ENCODE results near the gene CHST8. TPM values are rescaled to one million over a fixed set of nuclear protein-coding genes. Genes with fewer than 3 reads are reported as not detected.

CHST8 gene
- total RNA-seq, 5 donors from 2014 or later (not counting 1 experiment from before 2014, with no cell fraction given): not detected

- CTCF ChIA-PET: no interaction called here
- Histone ChIP-seq H3K27ac (ENCODE audit: low read length) (no peak overlapping the region), H3K27me3 (replicated peaks in 1 of 2; ENCODE audit: control insufficient read depth in 2 of 2, extremely low read depth in 1 of 2, insufficient read depth in 2 of 2, low read length in 1 of 2) (peaks cover 0 to 47% of the 10 kb centered on the region in 2 experiments), H3K4me3 (ENCODE audit: control insufficient read depth in 1 of 2, extremely low read depth in 1 of 2, low read length in 1 of 2) (no peak overlapping the region), H3K4me1 (ENCODE audit: control insufficient read depth in 1 of 2, extremely low read depth in 1 of 2, insufficient read depth in 2 of 2, low read length in 2 of 2) (no peaks in the 10 kb centered on the region), H3K36me3 (ENCODE audit: control insufficient read depth in 2 of 2, extremely low read depth in 1 of 2, insufficient read depth in 1 of 2, low read length in 1 of 2) (no peaks in the 10 kb centered on the region), H3K9me3 (no peaks in the 10 kb centered on the region)
- H3K27ac Mint-ChIP-seq: no peak overlapping the region
- peaks cover 1 to 11% (median 10%) of the 10 kb centered on the region in 3 donors for H3K9me3 Mint-ChIP-seq
- no peak overlapping the region for H3K4me3 Mint-ChIP-seq
- WGBS (ENCODE audit: insufficient coverage): 74% methylated on average over 3 of the region's 3 CpGs
- H3K4me1 Mint-ChIP-seq: no peaks in the 10 kb centered on the region
- no peak for DNase-seq
- H3K36me3 Mint-ChIP-seq: no peaks in the 10 kb centered on the region
- H3K27me3 Mint-ChIP-seq: peaks cover 22 to 35% of the 10 kb centered on the region in 2 donors
- POLR2A ChIA-PET: no interaction called here
- ATAC-seq (replicated peaks in 1 of 4): no peak
These were observed 98.4 kb downstream of the CHST8 start for GRCh38 chr19:33720155-33720493.

GRCh38 chr19:33720691-33721682 lies 99.2 kb downstream of the CHST8 start:
- no peak overlapping the region for H3K27ac Mint-ChIP-seq
- H3K4me3 Mint-ChIP-seq: no peak overlapping the region
- peaks cover 0 to 6% (median 3%) of the 10 kb centered on the region in 3 donors for H3K9me3 Mint-ChIP-seq
- WGBS (ENCODE audit: insufficient coverage): 81% methylated on average over 9 of the region's 9 CpGs
- no peaks in the 10 kb centered on the region for H3K36me3 ChIP-seq (ENCODE audit: control insufficient read depth in 2 of 2, extremely low read depth in 1 of 2, insufficient read depth in 1 of 2, low read length in 1 of 2)
- no peak overlapping the region for H3K4me3 ChIP-seq (ENCODE audit: control insufficient read depth in 1 of 2, extremely low read depth in 1 of 2, low read length in 1 of 2)
- POLR2A ChIA-PET: no interaction called here
- H3K36me3 Mint-ChIP-seq: no peaks in the 10 kb centered on the region
- CTCF ChIA-PET: no interaction called here
- peaks cover 28 to 35% of the 10 kb centered on the region in 2 donors for H3K27me3 Mint-ChIP-seq
- no peak overlapping the region for H3K27ac ChIP-seq (ENCODE audit: low read length)
- DNase-seq (no peak), ATAC-seq (replicated peaks in 1 of 4) (no peak)
- H3K4me1 Mint-ChIP-seq: no peaks in the 10 kb centered on the region
- no peaks in the 10 kb centered on the region for H3K9me3 ChIP-seq
- H3K27me3 ChIP-seq (replicated peaks in 1 of 2; ENCODE audit: control insufficient read depth in 2 of 2, extremely low read depth in 1 of 2, insufficient read depth in 2 of 2, low read length in 1 of 2): peaks cover 0 to 50% of the 10 kb centered on the region in 2 experiments
- no peaks in the 10 kb centered on the region for H3K4me1 ChIP-seq (ENCODE audit: control insufficient read depth in 1 of 2, extremely low read depth in 1 of 2, insufficient read depth in 2 of 2, low read length in 2 of 2)

GRCh38 chr19:33721735-33722297 lies 100.1 kb downstream of the CHST8 start:
- Mint-ChIP-seq H3K4me3 (no peak overlapping the region), H3K27ac (no peak overlapping the region), H3K4me1 (no peaks in the 10 kb centered on the region), H3K36me3 (no peaks in the 10 kb centered on the region), H3K9me3 (no peaks in the 10 kb centered on the region), H3K27me3 (peaks cover 26 to 35% of the 10 kb centered on the region in 2 donors)
- ATAC-seq (replicated peaks in 1 of 4) (no peak), DNase-seq (no peak)
- no peak overlapping the region for H3K27ac ChIP-seq (ENCODE audit: low read length)
- H3K4me1 ChIP-seq (ENCODE audit: control insufficient read depth in 1 of 2, extremely low read depth in 1 of 2, insufficient read depth in 2 of 2, low read length in 2 of 2): no peaks in the 10 kb centered on the region
- no peaks in the 10 kb centered on the region for H3K9me3 ChIP-seq
- H3K27me3 ChIP-seq (replicated peaks in 1 of 2; ENCODE audit: control insufficient read depth in 2 of 2, extremely low read depth in 1 of 2, insufficient read depth in 2 of 2, low read length in 1 of 2): peaks cover 0 to 53% of the 10 kb centered on the region in 2 experiments
- no peaks in the 10 kb centered on the region for H3K36me3 ChIP-seq (ENCODE audit: control insufficient read depth in 2 of 2, extremely low read depth in 1 of 2, insufficient read depth in 1 of 2, low read length in 1 of 2)
- ChIA-PET POLR2A (no interaction called here), CTCF (no interaction called here)
- WGBS (ENCODE audit: insufficient coverage): 69% methylated on average over 2 of the region's 2 CpGs
- H3K4me3 ChIP-seq (ENCODE audit: control insufficient read depth in 1 of 2, extremely low read depth in 1 of 2, low read length in 1 of 2): no peak overlapping the region

- ChIA-PET POLR2A (no interaction called here), CTCF (no interaction called here)
- H3K4me3 ChIP-seq (ENCODE audit: control insufficient read depth in 1 of 2, extremely low read depth in 1 of 2, low read length in 1 of 2): no peak overlapping the region
- no peaks in the 10 kb centered on the region for H3K4me1 ChIP-seq (ENCODE audit: control insufficient read depth in 1 of 2, extremely low read depth in 1 of 2, insufficient read depth in 2 of 2, low read length in 2 of 2)
- no peak overlapping the region for H3K27ac Mint-ChIP-seq
- H3K36me3 Mint-ChIP-seq: no peaks in the 10 kb centered on the region
- no peak for DNase-seq
- H3K27me3 ChIP-seq (replicated peaks in 1 of 2; ENCODE audit: control insufficient read depth in 2 of 2, extremely low read depth in 1 of 2, insufficient read depth in 2 of 2, low read length in 1 of 2): peaks cover 0 to 55% of the 10 kb centered on the region in 2 experiments
- no peaks in the 10 kb centered on the region for H3K9me3 ChIP-seq
- no peak overlapping the region for H3K4me3 Mint-ChIP-seq
- H3K4me1 Mint-ChIP-seq: no peaks in the 10 kb centered on the region
- no peak overlapping the region for H3K27ac ChIP-seq (ENCODE audit: low read length)
- H3K9me3 Mint-ChIP-seq: no peaks in the 10 kb centered on the region
- no peak for ATAC-seq (replicated peaks in 1 of 4)
- WGBS (ENCODE audit: insufficient coverage): 62% methylated on average over 3 of the region's 11 CpGs
- H3K27me3 Mint-ChIP-seq: peaks cover 26 to 35% of the 10 kb centered on the region in 2 donors
- no peaks in the 10 kb centered on the region for H3K36me3 ChIP-seq (ENCODE audit: control insufficient read depth in 2 of 2, extremely low read depth in 1 of 2, insufficient read depth in 1 of 2, low read length in 1 of 2)
These were observed 100.9 kb downstream of the CHST8 start for GRCh38 chr19:33722456-33723239.

GRCh38 chr19:33723512-33723911 lies 101.8 kb downstream of the CHST8 start:
- Histone ChIP-seq H3K9me3 (no peaks in the 10 kb centered on the region), H3K36me3 (ENCODE audit: control insufficient read depth in 2 of 2, extremely low read depth in 1 of 2, insufficient read depth in 1 of 2, low read length in 1 of 2) (no peaks in the 10 kb centered on the region), H3K4me1 (ENCODE audit: control insufficient read depth in 1 of 2, extremely low read depth in 1 of 2, insufficient read depth in 2 of 2, low read length in 2 of 2) (no peaks in the 10 kb centered on the region), H3K4me3 (ENCODE audit: control insufficient read depth in 1 of 2, extremely low read depth in 1 of 2, low read length in 1 of 2) (no peak overlapping the region), H3K27ac (ENCODE audit: low read length) (no peak overlapping the region), H3K27me3 (replicated peaks in 1 of 2; ENCODE audit: control insufficient read depth in 2 of 2, extremely low read depth in 1 of 2, insufficient read depth in 2 of 2, low read length in 1 of 2) (peaks cover 0 to 54% of the 10 kb centered on the region in 2 experiments)
- ChIA-PET POLR2A (no interaction called here), CTCF (no interaction called here)
- Mint-ChIP-seq H3K4me1 (no peaks in the 10 kb centered on the region), H3K4me3 (no peak overlapping the region), H3K27ac (no peak overlapping the region), H3K36me3 (no peaks in the 10 kb centered on the region), H3K27me3 (peaks cover 32 to 34% of the 10 kb centered on the region in 2 donors), H3K9me3 (no peaks in the 10 kb centered on the region)
- whole genome bisulfite sequencing (ENCODE audit: insufficient coverage): 58% methylated on average over 3 of the region's 3 CpGs
- DNase-seq (no peak), ATAC-seq (replicated peaks in 1 of 4) (no peak)

GRCh38 chr19:33724021-33724720 lies 102.4 kb downstream of the CHST8 start:
- CTCF ChIA-PET: no interaction called here
- H3K9me3 ChIP-seq: no peaks in the 10 kb centered on the region
- H3K9me3 Mint-ChIP-seq: no peaks in the 10 kb centered on the region

More at GRCh38 chr19:33724021-33724720, 102.4 kb downstream of the CHST8 start:
- Histone ChIP-seq H3K27ac (ENCODE audit: low read length) (no peak overlapping the region), H3K4me1 (ENCODE audit: control insufficient read depth in 1 of 2, extremely low read depth in 1 of 2, insufficient read depth in 2 of 2, low read length in 2 of 2) (no peaks in the 10 kb centered on the region), H3K36me3 (ENCODE audit: control insufficient read depth in 2 of 2, extremely low read depth in 1 of 2, insufficient read depth in 1 of 2, low read length in 1 of 2) (no peaks in the 10 kb centered on the region), H3K27me3 (replicated peaks in 1 of 2; ENCODE audit: control insufficient read depth in 2 of 2, extremely low read depth in 1 of 2, insufficient read depth in 2 of 2, low read length in 1 of 2) (peaks cover 0 to 56% of the 10 kb centered on the region in 2 experiments), H3K4me3 (ENCODE audit: control insufficient read depth in 1 of 2, extremely low read depth in 1 of 2, low read length in 1 of 2) (no peak overlapping the region)
- DNase-seq: no peak
- Mint-ChIP-seq H3K4me1 (no peaks in the 10 kb centered on the region), H3K36me3 (no peaks in the 10 kb centered on the region), H3K4me3 (no peak overlapping the region), H3K27ac (no peak overlapping the region), H3K27me3 (peaks cover 31% of the 10 kb centered on the region in 2 donors)
- POLR2A ChIA-PET: no interaction called here
- 84% methylated on average over 14 of the region's 15 CpGs for WGBS (ENCODE audit: insufficient coverage)
- ATAC-seq (replicated peaks in 1 of 4): no peak
